Superior temporal gyrus (tissue), 1 donor: Measurements from ENCODE around the gene CCNB1IP1.
"Not testable (repeated sequence)": the region's sequence is repeated elsewhere in the genome, so short reads cannot be mapped to it uniquely, and the experiment has no call there.

Experiments
- DNase-seq: peaks from one replicate; pipeline ENCODE4 v3.0.0-alpha.2; 2016; ENCODE audit errors: extremely low spot score

Gene CCNB1IP1

GRCh38 chr14:20332431-20332787, 670 bp downstream of the CCNB1IP1 start:
- no peak for DNase-seq

GRCh38 chr14:20331053-20331613, 1.9 kb downstream of the CCNB1IP1 start:
- no peak for DNase-seq

GRCh38 chr14:20329355-20329754, 3.7 kb downstream of the CCNB1IP1 start:
- no peak for DNase-seq

- DNase-seq, result no peak
Measured at GRCh38 chr14:20328705-20329104, 4.4 kb downstream of the CCNB1IP1 start.

- DNase-seq, result peak; percentile 95
Measured at GRCh38 chr14:20327005-20327869, 5.8 kb downstream of the CCNB1IP1 start.

GRCh38 chr14:20317720-20318119, 15.4 kb downstream of the CCNB1IP1 start:
- no peak for DNase-seq

GRCh38 chr14:20314026-20314425, 19.1 kb downstream of the CCNB1IP1 start:
- no peak for DNase-seq

- DNase-seq, result no peak
Measured at GRCh38 chr14:20306079-20306423, 27.0 kb downstream of the CCNB1IP1 start.

- peak; percentile 95 for DNase-seq
Measured at GRCh38 chr14:20305265-20306078, 27.6 kb downstream of the CCNB1IP1 start, which contains the start of gene TTC5. TTC5 (minus strand) TSS chr14:20305951; CDS start chr14:20305937, 14 bp downstream.

GRCh38 chr14:20302042-20302755, 30.9 kb downstream of the CCNB1IP1 start:
- no peak for DNase-seq

- DNase-seq, result no peak
Measured at GRCh38 chr14:20295067-20295466, 38.0 kb downstream of the CCNB1IP1 start.

GRCh38 chr14:20294636-20295035, 38.4 kb downstream of the CCNB1IP1 start:
- DNase-seq, result no peak

GRCh38 chr14:20281998-20282397, 51.1 kb downstream of the CCNB1IP1 start:
- DNase-seq, result not testable (repeated sequence)

GRCh38 chr14:20280265-20280664, 52.8 kb downstream of the CCNB1IP1 start:
- DNase-seq, result not testable (repeated sequence)

GRCh38 chr14:20278414-20278813, 54.7 kb downstream of the CCNB1IP1 start:
- DNase-seq, result no peak

GRCh38 chr14:20277409-20277808, 55.7 kb downstream of the CCNB1IP1 start:
- DNase-seq, result no peak

GRCh38 chr14:20274062-20274461, 59.0 kb downstream of the CCNB1IP1 start:
- DNase-seq, result no peak

- not testable (repeated sequence) for DNase-seq
Measured at GRCh38 chr14:20264361-20264760, 68.7 kb downstream of the CCNB1IP1 start.

GRCh38 chr14:20262642-20263128, 70.4 kb downstream of the CCNB1IP1 start:
- no peak for DNase-seq
